CD4-positive, alpha-beta T cell treated with Interleukin-12 subunit alpha and Interleukin-12 subunit beta, for 1 hour (primary cell): ENCODE measurements around the gene KLHL26.
"Not testable (repeated sequence)": the region's sequence is repeated elsewhere in the genome, so short reads cannot be mapped to it uniquely, and the experiment has no call there.

Experiments used
- DNase-seq: peaks from one replicate; pipeline ENCODE4 v3.0.0-alpha.2; 2020

Gene KLHL26, protein sequence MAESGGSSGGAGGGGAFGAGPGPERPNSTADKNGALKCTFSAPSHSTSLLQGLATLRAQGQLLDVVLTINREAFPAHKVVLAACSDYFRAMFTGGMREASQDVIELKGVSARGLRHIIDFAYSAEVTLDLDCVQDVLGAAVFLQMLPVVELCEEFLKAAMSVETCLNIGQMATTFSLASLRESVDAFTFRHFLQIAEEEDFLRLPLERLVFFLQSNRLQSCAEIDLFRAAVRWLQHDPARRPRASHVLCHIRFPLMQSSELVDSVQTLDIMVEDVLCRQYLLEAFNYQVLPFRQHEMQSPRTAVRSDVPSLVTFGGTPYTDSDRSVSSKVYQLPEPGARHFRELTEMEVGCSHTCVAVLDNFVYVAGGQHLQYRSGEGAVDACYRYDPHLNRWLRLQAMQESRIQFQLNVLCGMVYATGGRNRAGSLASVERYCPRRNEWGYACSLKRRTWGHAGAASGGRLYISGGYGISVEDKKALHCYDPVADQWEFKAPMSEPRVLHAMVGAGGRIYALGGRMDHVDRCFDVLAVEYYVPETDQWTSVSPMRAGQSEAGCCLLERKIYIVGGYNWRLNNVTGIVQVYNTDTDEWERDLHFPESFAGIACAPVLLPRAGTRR

DNA sequence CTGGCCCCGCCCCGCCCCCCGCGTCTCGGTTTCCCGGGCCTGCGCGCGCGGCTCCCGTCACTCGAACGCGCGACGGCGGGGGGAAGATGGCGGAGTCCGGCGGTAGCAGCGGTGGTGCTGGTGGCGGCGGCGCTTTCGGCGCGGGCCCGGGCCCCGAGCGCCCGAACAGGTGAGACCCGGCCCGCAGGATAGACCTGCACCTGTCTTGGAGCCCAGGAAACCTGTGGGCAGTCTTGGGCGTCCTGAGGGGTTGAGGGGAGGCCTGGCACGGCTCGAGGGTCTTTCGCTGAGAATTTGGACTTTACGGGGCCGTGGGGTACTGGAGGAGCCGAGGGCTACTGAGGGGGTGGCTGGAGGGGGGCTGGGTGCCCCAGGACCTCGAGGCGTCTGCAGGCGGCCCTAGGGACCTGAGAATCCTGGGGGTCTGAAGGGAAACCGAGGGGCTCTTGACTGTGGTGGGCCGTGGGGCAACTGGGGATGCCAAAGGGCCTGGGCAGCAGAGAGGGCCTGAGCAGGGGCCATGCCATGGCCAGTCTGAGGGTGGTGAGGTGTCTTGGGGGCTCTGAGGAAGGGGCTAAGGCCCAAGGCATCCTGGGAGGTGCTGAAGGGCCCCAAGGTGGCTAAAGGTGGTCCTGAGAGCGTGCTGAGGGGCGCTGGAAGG is at the start of gene KLHL26:
TSS of gene KLHL26 (plus strand) at position 60 of the 661 bp plus-strand sequence. CDS start at position 87, 27 bp downstream.
- no peak for DNase-seq

GRCh38 chr19:18587561-18587960 is 49.3 kb upstream of the KLHL26 start:
- DNase-seq, result no peak

DNA sequence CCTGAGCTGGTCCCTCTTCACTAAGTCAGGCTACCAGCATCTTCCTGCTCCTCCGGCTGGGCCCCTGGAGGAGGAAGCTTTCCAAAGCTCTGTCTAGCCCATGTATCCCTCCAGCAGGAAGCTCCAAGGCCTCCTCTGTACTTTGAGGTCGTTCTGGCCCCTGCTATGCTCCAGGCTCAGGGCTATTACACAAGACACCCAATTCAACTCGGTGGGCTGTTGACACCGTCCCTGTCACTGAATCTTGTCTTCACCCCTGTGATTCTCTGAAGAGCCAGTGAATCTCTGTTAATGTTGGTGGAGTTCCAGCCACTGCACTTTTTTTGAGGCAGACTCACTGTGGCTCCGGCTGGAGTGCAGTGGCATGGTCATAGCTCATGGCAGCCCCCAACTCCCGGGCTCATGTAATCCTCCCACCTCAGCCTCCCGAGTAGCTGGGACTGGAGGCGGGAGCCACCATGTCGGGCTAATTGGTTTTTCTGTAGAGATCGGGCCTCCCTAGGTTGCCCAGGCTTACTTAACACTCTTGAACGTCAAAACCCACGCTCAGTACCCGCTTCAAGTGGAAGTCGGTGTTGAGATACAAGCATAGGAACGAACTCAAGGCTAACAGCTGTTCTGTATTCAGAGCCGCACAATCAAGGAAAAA is 48.7 kb upstream of the KLHL26 start:
- DNase-seq, result no peak

GRCh38 chr19:18588611-18589379 is 48.0 kb upstream of the KLHL26 start, which contains the start of gene REX1BD:
REX1BD (plus strand) TSS chr19:18588798; CDS start chr19:18588802, 4 bp downstream.
- DNase-seq, result peak; percentile 89

DNA sequence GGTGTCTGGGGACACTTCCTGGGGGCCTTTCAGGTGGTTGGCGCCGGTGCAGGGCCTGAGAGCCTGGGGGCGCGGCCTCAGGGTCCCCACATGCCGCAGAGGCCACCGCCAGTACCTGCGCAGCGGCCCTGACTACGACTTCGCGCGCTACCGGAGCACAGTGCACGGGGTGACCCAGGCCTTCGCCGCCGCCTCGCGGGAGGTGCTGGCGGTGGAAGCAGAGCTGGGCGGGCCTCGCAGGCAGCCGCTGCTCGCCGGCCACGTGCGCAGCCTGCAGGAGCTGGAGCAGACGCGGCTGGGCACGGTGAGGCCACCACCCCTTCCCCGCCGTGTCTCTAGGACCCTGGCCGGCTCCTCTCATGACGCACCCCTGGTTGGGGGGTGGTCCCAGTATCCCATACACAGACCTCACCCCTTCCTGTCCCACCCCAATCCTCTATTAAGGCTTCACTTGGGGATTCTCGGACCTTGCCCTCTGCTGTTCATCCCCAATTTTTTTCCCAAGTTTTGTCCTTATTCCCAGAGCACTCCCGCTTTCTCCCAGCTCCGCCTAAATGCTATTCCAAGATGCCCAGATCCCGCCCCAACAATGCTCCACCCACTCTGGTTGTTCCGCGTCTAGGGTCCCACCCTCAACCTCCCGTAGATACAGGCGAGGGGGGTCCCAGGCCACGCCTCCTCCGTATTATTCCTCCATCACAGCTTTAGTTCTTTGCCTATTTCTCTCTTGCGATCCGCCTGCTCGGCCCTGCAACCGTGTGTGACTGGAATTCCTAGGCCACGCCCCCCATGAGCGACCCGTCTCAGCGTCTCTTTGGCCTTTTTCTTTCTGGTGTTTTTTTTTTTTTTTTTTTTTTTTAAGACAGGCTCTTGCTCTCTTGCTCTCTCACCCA is 47.2 kb upstream of the KLHL26 start:
- no peak for DNase-seq

GRCh38 chr19:18590273-18591272 is 46.3 kb upstream of the KLHL26 start:
- no peak for DNase-seq

DNA sequence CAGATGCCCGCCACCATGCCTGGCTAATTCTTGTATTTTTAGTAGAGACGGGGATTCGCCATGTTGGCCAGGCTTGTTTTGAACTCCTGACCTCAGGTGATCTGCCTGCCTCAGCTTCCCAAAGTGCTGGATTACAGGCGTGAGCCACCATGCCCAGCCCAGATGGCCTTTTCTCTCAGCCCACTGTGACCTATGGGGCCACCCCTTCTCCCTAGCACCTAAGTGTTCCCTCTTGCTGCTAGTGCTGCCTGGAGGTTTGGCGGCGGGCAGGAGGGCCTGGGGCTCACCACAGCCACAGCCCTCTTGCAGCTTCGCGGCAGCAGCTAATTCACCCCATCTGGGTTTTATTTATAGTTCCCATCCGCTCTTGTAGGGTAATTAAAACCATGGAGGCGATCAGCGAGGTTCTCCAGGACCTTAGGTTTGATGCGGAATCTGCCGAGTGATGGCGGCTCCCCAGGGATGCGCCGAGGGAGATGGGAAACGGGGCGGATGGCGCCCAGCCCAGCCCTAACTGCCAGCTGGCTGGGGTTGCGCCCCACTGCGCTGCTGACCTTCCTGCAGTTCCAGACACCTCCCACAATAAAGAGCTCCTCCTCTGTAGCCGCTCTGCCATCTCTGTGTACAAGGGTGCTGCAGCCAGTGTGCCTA is 45.0 kb upstream of the KLHL26 start:
- no peak for DNase-seq

DNA sequence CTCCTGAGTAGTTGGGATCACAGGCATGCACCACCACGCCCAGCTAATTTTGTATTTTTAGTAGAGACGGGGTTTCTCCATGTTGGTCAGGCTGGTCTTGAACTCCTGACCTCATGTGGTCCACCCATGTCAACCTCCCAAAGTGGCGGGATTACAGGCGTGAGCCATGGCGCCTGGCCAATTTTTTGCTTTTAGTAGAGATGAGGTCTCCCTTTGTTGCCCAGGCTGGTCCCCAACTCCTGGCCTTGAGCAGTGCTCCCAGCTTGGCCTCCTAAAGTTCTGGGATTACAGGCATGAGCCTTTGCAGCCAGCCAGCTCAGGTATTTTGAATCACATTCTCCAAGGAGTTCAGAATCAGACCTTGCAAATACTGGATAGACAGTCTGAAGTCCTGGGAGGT is 44.1 kb upstream of the KLHL26 start:
- not testable (repeated sequence) for DNase-seq

- no peak for DNase-seq
Observed at GRCh38 chr19:18593367-18594095, 43.3 kb upstream of the KLHL26 start.

DNA sequence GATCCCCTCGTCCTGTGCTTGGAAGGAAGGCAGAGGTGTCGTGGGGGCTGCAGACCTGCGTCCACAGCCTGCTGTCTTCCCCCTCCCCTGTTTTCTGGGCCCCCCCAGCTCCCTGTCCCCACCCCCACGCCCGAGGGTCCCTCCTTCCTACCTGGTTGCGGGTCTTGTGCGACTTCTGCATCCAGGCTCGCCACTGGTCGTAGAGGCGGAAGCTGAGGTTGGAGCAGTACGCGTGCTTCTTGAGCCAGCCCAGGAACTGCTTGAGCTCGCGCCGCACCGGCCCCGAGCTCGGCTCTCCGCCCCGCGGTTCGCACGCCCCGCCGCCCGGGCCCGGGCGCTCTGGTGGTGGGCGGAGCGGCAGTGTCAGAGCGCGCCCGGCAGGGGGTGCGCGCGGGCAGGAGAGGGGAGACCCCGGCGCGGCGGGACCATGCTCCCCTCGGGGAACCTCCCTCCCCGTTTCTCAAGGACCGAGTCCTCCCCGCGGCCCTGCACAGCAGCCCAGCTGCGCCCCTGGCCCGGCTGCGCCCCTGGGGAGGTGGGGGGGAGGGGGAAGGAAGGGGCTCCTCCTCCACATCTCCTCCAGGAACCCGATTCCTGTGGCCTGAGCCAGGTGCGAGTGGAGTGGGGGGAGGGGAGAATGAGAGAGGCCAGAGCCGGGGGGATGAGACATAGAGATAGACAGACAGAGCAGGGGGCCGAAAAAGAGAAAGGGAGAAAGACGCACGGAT is 42.6 kb upstream of the KLHL26 start:
- peak; percentile 82 for DNase-seq

- DNase-seq, result no peak
Observed at GRCh38 chr19:18594824-18595373, 41.9 kb upstream of the KLHL26 start.

- no peak for DNase-seq
Observed at GRCh38 chr19:18595475-18595874, 41.4 kb upstream of the KLHL26 start.

DNA sequence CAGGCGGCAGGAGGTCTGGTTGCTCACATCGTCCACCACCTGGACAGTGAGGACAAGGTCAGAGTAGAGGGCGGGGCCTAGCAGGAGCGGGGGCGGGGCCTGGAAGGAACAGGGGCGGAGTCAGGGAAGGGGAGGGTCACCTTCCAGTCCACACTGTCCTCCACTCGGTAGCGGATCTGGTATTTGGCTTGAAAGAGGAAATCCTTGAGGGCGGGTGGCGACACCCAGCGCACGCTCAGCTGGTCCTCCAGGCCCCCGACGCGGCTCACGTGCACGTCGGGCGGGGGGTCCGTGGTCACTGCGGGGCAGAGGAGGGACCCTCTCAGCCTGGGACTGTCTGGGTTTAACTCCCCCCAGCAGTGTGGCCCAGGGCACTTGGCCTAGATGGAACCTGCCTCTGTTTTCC is 40.1 kb upstream of the KLHL26 start:
- peak; percentile 30 for DNase-seq

DNA sequence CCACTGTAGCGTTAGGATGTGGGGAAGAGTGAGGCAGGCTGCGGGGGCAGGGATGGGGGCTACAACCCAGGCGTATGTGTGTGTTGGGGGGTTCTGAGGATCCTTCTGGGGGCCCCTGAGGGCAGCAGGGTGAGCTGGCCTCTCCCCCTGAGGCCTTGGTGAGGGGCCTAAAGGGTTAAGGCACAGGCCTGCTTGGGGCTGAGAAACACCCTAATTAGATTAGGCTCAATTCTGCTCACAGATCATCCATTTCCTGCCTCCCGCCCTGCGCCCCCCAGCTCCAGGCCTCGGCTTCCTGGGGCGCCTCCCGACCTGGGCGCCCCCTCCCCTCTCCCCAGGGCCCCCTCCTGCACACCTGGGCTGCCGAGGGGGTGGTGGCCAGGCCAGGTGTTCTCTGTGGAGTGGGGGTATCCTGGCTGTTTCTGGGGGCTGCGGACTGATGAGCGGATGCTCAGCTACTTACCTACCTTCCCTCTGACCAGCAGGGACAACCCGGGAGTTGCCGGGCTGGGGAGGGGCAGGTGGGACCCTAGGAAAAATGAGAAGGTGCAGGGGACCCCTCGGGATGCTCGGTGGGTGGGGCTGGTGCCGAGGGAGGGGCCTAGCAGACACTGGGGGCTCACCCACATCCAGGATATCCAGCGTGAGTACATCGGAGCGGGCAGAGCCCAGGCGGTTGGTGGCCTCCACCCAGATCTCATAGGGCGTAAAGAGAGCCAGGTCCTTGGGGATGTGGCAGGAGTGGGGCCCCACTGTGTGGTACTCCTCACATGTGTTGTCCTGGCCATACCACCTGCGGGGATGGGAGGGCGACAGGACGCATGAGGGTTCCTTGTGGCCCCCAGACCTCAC is 38.8 kb upstream of the KLHL26 start:
- no peak for DNase-seq

GRCh38 chr19:18599485-18599884 is 37.3 kb upstream of the KLHL26 start:
- DNase-seq, result no peak

DNA sequence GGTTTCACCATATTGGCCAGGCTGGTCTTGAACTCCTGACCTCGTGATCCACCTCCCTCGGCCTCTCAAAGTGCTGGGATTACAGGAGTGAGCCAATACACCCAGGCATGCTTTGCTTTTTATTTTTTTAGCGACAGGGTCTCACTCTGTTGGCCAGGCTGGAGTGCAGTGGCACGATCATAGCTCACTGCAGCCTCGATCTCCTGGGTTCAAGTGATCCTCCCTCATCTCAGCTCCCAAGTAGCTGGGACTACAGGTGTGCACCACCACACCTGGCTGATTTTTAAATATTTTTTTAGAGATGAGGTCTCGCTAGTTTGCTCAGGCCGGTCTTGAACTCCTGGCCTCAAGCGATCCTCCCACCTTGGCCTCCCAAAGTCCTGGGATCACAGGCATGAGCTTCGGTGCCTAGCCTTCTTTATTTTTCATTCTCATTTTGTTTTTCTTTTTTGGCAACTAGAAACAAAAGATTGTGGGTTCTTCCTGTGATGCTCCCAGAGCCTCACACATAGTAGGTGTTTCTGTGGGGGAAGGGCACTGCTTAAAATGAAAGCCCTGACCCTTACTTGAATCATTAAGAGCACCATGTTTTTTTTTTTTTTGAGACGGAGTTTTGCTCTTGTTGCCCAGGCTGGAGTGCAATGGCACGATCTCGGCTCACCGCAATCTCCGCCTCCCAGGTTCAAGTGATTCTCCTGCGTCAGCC is 36.0 kb upstream of the KLHL26 start:
- DNase-seq, result not testable (repeated sequence)
